ENCODE measurements around the gene RIN3. TPM values are rescaled to one million over a fixed set of nuclear protein-coding genes. Genes with fewer than 3 reads are reported as not detected.

Gene RIN3
- total RNA-seq, 4 donors from 2014 or later, result 15.1 to 32.3 (median 21.9) TPM

- TF ChIP-seq, protein P1, sequence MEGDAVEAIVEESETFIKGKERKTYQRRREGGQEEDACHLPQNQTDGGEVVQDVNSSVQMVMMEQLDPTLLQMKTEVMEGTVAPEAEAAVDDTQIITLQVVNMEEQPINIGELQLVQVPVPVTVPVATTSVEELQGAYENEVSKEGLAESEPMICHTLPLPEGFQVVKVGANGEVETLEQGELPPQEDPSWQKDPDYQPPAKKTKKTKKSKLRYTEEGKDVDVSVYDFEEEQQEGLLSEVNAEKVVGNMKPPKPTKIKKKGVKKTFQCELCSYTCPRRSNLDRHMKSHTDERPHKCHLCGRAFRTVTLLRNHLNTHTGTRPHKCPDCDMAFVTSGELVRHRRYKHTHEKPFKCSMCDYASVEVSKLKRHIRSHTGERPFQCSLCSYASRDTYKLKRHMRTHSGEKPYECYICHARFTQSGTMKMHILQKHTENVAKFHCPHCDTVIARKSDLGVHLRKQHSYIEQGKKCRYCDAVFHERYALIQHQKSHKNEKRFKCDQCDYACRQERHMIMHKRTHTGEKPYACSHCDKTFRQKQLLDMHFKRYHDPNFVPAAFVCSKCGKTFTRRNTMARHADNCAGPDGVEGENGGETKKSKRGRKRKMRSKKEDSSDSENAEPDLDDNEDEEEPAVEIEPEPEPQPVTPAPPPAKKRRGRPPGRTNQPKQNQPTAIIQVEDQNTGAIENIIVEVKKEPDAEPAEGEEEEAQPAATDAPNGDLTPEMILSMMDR (IDR thresholded peaks at IDR 0.05; ENCODE audit: low read depth), result no peak
Observed at GRCh38 chr14:92561906-92562479, 48.4 kb downstream of the RIN3 start.

GRCh38 chr14:92563359-92563758, 49.8 kb downstream of the RIN3 start:
- TF ChIP-seq, protein P1 (IDR thresholded peaks at IDR 0.05; ENCODE audit: low read depth), result no peak

DNA sequence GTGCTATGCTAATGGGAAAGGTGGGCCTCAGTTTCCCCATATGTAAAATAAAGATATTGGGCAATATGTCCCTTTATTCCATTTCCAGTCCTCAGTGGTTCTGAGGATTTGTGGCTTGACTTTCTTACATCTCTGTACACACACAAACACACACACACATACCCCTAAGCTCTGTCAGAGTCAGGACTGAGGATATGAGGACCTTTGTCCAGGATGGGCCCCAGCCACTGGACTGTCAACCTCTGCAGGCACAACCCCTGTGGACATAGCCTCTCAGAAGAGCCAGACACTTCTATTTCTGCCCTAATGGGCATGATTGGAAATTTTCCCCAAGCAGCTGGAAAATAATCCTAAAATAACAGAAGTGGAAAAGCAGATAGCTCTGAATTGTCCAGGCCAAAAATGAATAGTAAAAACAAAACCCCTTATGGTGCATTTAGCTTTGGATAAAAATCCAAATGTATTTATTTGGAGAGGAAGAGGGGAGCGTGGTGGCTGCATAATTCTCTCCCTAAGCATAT, 50.2 kb downstream of the RIN3 start:
- TF ChIP-seq, protein P1 (IDR thresholded peaks at IDR 0.05; ENCODE audit: low read depth), result no peak

GRCh38 chr14:92564344-92565039, 50.9 kb downstream of the RIN3 start:
- TF ChIP-seq, protein P1 (IDR thresholded peaks at IDR 0.05; ENCODE audit: low read depth), result no peak

GRCh38 chr14:92565040-92565717, 51.6 kb downstream of the RIN3 start:
- TF ChIP-seq, protein P1 (IDR thresholded peaks at IDR 0.05; ENCODE audit: low read depth), result no peak

- TF ChIP-seq, protein P1 (IDR thresholded peaks at IDR 0.05; ENCODE audit: low read depth), result no peak
Observed at GRCh38 chr14:92565718-92566115, 52.1 kb downstream of the RIN3 start.

- TF ChIP-seq, protein P1 (IDR thresholded peaks at IDR 0.05; ENCODE audit: low read depth), result no peak
Observed at GRCh38 chr14:92567173-92567725, 53.7 kb downstream of the RIN3 start.
